Limb (tissue), 2 donors: Measurements from ENCODE around the gene TMEM255B.

Experiments used
- DNase-seq, 2 donors: peaks; one replicate each; pipeline ENCODE4 v3.0.0-alpha.2; 2016; ENCODE audit errors: extremely low spot score in 2 of 2

Gene TMEM255B

GRCh38 chr13:113766035-113766800 lies 7.2 kb downstream of the TMEM255B start:
- DNase-seq = peak in 1 of 2 donors; percentile 17

- DNase-seq = no peak
These were observed 8.3 kb downstream of the TMEM255B start for GRCh38 chr13:113767366-113767765.

GRCh38 chr13:113768018-113768905 lies 9.2 kb downstream of the TMEM255B start:
- DNase-seq = no peak

GRCh38 chr13:113769106-113769505 lies 10.1 kb downstream of the TMEM255B start:
- DNase-seq = no peak

GRCh38 chr13:113769881-113770280 lies 10.9 kb downstream of the TMEM255B start:
- no peak for DNase-seq

- DNase-seq = peak in 1 of 2 donors; percentile 7
These were observed 11.4 kb downstream of the TMEM255B start for GRCh38 chr13:113770441-113770840.

- DNase-seq = no peak
These were observed 11.9 kb downstream of the TMEM255B start for GRCh38 chr13:113770937-113771336.

GRCh38 chr13:113771709-113772331 lies 12.8 kb downstream of the TMEM255B start:
- no peak for DNase-seq

- no peak for DNase-seq
These were observed 15.4 kb downstream of the TMEM255B start for GRCh38 chr13:113774177-113775107.

GRCh38 chr13:113775451-113776145 lies 16.6 kb downstream of the TMEM255B start:
- DNase-seq = no peak

- no peak for DNase-seq
These were observed 17.5 kb downstream of the TMEM255B start for GRCh38 chr13:113776231-113777125.

- DNase-seq = peak in 1 of 2 donors; percentile 71
These were observed 18.6 kb downstream of the TMEM255B start for GRCh38 chr13:113777311-113778260.

- DNase-seq = no peak
These were observed 22.5 kb downstream of the TMEM255B start for GRCh38 chr13:113781571-113781970.

GRCh38 chr13:113782472-113782871 lies 23.4 kb downstream of the TMEM255B start:
- peak in 1 of 2 donors; percentile 13 for DNase-seq

- no peak for DNase-seq
These were observed 24.3 kb downstream of the TMEM255B start for GRCh38 chr13:113783200-113783881.

- no peak for DNase-seq
These were observed 25.1 kb downstream of the TMEM255B start for GRCh38 chr13:113783966-113784644.

GRCh38 chr13:113784645-113785024 lies 25.6 kb downstream of the TMEM255B start:
- no peak for DNase-seq
